ENCODE data around the gene PODXL2. TPM values are rescaled to one million over a fixed set of nuclear protein-coding genes. Genes with fewer than 3 reads are reported as not detected.

PODXL2 gene
- total RNA-seq, 2 donors from 2014 or later, result 8.3 to 14.2 TPM

DNA sequence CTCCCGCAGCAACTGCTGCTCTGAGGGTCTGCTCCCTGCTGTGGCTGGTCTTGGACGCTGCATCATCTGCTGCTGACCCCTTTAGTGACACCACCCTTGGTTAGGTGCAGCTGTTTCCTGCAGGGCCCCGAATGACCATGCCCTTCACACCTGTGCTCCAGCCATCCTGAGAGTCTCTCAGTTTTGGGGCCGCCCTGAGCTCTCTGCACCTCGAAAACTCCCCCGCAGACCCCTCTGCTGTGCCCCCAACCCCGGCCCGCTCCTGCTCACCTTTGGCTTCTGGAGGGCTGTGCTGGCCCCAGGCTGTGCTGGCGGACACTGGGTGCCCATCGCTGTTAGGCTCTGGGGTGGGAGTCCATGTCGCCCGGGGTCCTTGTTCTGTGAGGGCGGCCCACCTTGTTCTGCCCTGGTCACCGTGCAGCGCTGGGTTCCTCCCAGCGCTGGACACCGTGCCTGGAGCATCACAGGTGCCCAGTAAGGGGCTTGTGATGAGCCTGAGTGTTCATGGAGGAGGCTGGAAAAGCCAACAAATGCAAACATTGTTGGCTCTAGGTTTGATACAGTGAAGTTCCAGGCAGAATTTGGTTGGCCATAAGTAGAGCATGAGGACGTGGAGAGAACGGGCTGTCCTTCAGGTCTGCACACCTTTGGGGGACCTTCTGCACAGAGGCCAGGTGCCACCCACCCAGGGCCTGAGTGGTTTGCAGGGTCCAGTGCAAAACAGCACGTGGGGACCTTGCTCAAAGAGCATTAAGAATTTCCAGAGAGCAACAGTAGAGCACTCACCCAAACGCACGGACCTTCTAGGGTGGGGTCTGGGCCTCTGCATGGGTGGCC lies 56.1 kb downstream of the PODXL2 start:
- no peaks in the 10 kb centered on the region for H3K36me3 ChIP-seq (replicated peaks in 1 of 2; ENCODE audit: insufficient read depth in 1 of 2, low read depth in 2 of 2)
- ATAC-seq, result no peak
- H3K9me3 ChIP-seq, result no peaks in the 10 kb centered on the region
- intact Hi-C loops (cut with DNase I), result loop anchor here (10.0 kb wide), 1 partner anchor 110 kb away; no protein-coding TSS in a partner anchor
- no peak overlapping the region for H3K27ac ChIP-seq
- no peaks in the 10 kb centered on the region for H3K4me1 ChIP-seq
- no peaks in the 10 kb centered on the region for H3K27me3 ChIP-seq
- no peak overlapping the region for H3K4me3 ChIP-seq
- DNase-seq, result peak in 2 of 4 donors; percentile 2 to 5
- 50 to 60% methylated on average over 11 to 21 of the region's 22 CpGs for WGBS, 2 donors
- TF ChIP-seq, protein P1, sequence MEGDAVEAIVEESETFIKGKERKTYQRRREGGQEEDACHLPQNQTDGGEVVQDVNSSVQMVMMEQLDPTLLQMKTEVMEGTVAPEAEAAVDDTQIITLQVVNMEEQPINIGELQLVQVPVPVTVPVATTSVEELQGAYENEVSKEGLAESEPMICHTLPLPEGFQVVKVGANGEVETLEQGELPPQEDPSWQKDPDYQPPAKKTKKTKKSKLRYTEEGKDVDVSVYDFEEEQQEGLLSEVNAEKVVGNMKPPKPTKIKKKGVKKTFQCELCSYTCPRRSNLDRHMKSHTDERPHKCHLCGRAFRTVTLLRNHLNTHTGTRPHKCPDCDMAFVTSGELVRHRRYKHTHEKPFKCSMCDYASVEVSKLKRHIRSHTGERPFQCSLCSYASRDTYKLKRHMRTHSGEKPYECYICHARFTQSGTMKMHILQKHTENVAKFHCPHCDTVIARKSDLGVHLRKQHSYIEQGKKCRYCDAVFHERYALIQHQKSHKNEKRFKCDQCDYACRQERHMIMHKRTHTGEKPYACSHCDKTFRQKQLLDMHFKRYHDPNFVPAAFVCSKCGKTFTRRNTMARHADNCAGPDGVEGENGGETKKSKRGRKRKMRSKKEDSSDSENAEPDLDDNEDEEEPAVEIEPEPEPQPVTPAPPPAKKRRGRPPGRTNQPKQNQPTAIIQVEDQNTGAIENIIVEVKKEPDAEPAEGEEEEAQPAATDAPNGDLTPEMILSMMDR (IDR thresholded peaks at IDR 0.05), result no peak
- TF ChIP-seq POLR2A (IDR thresholded peaks at IDR 0.05), result no peak

DNA sequence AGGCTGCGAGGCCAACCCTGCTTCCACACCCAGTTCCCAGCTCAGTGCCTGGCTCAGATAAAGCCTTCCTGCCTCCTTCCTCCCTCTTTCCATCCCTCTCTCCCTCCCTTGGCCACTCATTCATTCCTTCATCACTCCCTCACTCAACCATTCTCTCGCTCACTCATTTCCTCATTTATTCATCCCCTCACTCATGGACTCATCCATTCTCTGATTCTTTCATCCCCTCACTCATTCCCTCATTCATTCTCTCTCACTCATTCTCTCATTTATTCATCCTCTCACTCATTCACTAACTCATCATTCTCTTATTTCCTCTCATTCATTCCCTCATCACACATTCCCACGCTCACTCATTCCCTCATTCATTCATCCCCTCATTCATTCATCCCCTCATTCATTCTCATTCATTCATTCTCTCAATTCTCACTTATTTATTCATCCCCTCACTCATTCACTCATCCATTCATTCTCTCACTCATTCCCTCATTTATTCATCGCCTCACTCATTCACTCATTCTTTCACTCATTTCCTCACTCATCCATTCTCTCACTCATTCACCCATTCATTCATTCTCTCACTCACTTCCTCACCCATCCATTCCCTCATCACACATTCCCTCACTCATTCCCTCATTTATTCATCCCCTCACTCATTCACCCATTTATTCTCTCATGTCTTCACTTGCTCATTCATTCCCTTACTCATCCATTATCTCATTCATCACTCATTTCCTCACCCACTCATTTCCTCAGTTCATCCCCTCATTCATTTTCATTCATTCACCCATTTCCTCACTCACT lies 56.9 kb downstream of the PODXL2 start:
- intact Hi-C loops (cut with DNase I), result loop anchor here (10.0 kb wide), 1 partner anchor 111 kb away; no protein-coding TSS in a partner anchor
- no peak for TF ChIP-seq POLR2A (IDR thresholded peaks at IDR 0.05)
- TF ChIP-seq, protein P1 (IDR thresholded peaks at IDR 0.05), result no peak
- no peak for DNase-seq

DNA sequence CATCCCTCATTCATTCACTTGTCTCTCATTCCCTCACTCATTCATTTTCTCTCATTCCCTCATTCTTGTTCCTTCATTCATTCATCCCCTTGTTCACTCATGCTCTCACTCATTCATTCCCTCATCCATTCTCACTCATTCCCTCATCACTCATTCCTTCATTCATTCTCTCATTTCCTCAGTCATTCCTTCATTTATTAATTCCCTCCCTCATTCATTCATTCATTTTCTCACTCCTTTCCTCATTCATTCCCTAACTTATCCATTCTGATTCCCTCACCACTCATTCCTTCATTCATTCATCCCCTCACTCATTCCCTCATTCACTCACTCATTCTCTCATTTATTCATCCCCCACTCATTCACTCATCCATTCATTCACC lies 57.5 kb downstream of the PODXL2 start:
- TF ChIP-seq POLR2A (IDR thresholded peaks at IDR 0.05), result no peak
- TF ChIP-seq, protein P1 (IDR thresholded peaks at IDR 0.05), result no peak
- intact Hi-C loops (cut with DNase I), result loop anchor here (10.0 kb wide), 1 partner anchor 112 kb away; no protein-coding TSS in a partner anchor
- ATAC-seq, result no peak

More for the DNA sequence above, 56.9 kb downstream of the PODXL2 start:
- no peak overlapping the region for H3K4me3 ChIP-seq
- ATAC-seq, result no peak
- H3K4me1 ChIP-seq, result no peaks in the 10 kb centered on the region
- H3K27ac ChIP-seq, result no peak overlapping the region
- no peaks in the 10 kb centered on the region for H3K9me3 ChIP-seq
- no peaks in the 10 kb centered on the region for H3K36me3 ChIP-seq (replicated peaks in 1 of 2; ENCODE audit: insufficient read depth in 1 of 2, low read depth in 2 of 2)
- WGBS, 2 donors, result 89 to 90% methylated on average over 4 of the region's 4 CpGs
- no peaks in the 10 kb centered on the region for H3K27me3 ChIP-seq

DNA sequence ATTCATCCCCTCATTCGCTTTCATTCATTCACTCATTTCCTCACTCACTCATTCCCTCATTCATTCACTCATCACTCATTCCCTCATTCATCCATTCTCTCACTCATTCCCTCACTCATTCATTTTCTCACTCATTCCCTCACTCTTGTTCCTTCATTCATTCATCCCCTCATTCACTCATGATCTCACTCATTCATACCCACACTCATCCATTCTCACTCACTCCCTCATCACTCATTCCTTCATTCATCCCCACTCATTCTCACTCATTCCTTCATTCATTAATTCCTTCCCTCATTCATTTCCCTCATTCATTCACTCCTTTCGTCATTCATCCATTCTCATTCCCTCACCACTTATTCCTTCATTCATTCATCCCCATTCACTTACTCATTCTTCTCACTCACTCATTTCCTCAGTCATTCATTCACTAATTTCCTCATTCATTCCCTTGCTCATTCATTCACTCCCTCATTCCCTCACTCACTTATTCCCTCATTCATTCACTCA lies 58.3 kb downstream of the PODXL2 start:
- DNase-seq, result no peak
- WGBS, 2 donors, result 81 to 90% methylated on average over 2 of the region's 2 CpGs
- Histone ChIP-seq H3K9me3 (no peaks in the 10 kb centered on the region), H3K4me1 (no peaks in the 10 kb centered on the region), H3K27ac (no peak overlapping the region), H3K27me3 (no peaks in the 10 kb centered on the region), H3K4me3 (no peak overlapping the region), H3K36me3 (replicated peaks in 1 of 2; ENCODE audit: insufficient read depth in 1 of 2, low read depth in 2 of 2) (no peaks in the 10 kb centered on the region)
- no peak for TF ChIP-seq POLR2A (IDR thresholded peaks at IDR 0.05)
- TF ChIP-seq, protein P1 (IDR thresholded peaks at IDR 0.05), result no peak
- intact Hi-C loops (cut with DNase I), result loop anchor here (10.0 kb wide), 1 partner anchor 112 kb away; no protein-coding TSS in a partner anchor
- no peak for ATAC-seq

More for the DNA sequence above, 57.5 kb downstream of the PODXL2 start:
- H3K27me3 ChIP-seq, result no peaks in the 10 kb centered on the region
- no peak overlapping the region for H3K27ac ChIP-seq
- no peaks in the 10 kb centered on the region for H3K9me3 ChIP-seq
- no peaks in the 10 kb centered on the region for H3K36me3 ChIP-seq (replicated peaks in 1 of 2; ENCODE audit: insufficient read depth in 1 of 2, low read depth in 2 of 2)
- no peak for DNase-seq
- no peak overlapping the region for H3K4me3 ChIP-seq
- H3K4me1 ChIP-seq, result no peaks in the 10 kb centered on the region
